ENCODE results near the gene TMEM86B. TPM values are rescaled to one million over a fixed set of nuclear protein-coding genes. Genes with fewer than 3 reads are reported as not detected.

TMEM86B gene
- polyA plus RNA-seq, 1 donor = 69.0 TPM

DNA sequence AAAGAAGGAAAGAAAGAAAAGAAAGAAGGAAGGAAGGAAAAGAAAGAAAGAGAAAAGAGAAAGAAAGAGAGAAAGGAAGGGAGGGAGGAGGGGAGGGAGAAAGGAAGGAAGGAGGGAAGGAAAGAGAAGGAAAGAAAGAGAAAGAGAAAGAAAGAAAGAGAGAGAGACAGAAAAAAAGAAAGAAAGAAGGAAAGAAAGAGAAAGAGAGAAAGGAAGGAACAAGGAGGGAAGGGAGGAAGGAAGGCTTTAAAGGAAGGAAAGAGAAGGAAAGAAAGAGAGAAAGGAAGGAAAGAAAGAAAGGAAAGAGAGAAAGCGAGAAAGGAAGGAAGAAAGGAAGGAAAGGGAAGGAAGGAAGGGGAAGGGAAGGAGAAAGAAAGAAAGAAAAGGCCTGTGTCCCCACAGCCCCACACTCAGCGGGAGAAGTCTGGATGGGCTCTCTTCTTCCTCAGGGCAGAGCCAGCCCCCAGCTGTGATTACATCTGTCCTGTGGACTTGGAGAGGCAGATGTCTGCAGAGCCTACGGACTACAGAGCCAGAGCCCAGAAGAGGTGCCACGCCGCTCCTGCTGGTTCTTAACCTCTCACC lies 28.9 kb downstream of the TMEM86B start:
- no peak for DNase-seq
- Histone ChIP-seq H3K27me3 (ENCODE audit: control insufficient read depth, insufficient read depth, low read length) (no peaks in the 10 kb centered on the region), H3K4me3 (ENCODE audit: low read length) (no peak overlapping the region), H3K9me3 (ENCODE audit: control insufficient read depth, low read depth, low read length) (no peaks in the 10 kb centered on the region), H3K4me1 (ENCODE audit: control insufficient read depth, insufficient read depth, low read length) (no peaks in the 10 kb centered on the region), H3K36me3 (ENCODE audit: control insufficient read depth, insufficient read depth, low read length) (peaks cover 58% of the 10 kb centered on the region), H3K27ac (ENCODE audit: low read length) (no peak overlapping the region)
- 100% methylated on average over 1 of the region's 5 CpGs for WGBS (ENCODE audit: insufficient coverage, low lambda C conversion rate)

DNA sequence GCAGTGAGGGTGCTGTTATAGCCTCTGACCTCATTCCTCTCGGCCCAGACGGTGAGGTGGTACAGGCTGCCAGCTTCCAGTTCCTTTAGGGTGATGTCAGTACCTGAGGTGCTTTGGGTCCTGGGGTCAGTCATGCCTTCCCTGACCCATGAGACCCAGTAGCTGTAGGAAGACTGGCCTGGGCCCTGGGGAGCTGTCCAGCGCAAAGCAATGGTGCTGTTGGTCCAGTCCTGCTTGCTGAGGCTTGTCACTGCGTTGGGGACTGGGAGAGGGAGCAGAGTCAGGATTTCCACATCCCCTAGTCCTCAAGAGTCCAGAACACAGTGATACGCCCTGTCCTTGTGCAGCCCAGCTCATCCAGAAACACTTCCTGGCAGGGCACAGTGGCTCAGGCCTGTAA lies 29.9 kb downstream of the TMEM86B start:
- H3K36me3 ChIP-seq (ENCODE audit: control insufficient read depth, insufficient read depth, low read length) = peaks cover 57% of the 10 kb centered on the region
- no peak for DNase-seq
- no peaks in the 10 kb centered on the region for H3K9me3 ChIP-seq (ENCODE audit: control insufficient read depth, low read depth, low read length)
- no peak overlapping the region for H3K4me3 ChIP-seq (ENCODE audit: low read length)
- H3K27me3 ChIP-seq (ENCODE audit: control insufficient read depth, insufficient read depth, low read length) = no peaks in the 10 kb centered on the region
- H3K4me1 ChIP-seq (ENCODE audit: control insufficient read depth, insufficient read depth, low read length) = no peaks in the 10 kb centered on the region
- H3K27ac ChIP-seq (ENCODE audit: low read length) = no peak overlapping the region
- WGBS (ENCODE audit: insufficient coverage, low lambda C conversion rate) = no CpG with 5 or more reads among the region's 5 CpGs

DNA sequence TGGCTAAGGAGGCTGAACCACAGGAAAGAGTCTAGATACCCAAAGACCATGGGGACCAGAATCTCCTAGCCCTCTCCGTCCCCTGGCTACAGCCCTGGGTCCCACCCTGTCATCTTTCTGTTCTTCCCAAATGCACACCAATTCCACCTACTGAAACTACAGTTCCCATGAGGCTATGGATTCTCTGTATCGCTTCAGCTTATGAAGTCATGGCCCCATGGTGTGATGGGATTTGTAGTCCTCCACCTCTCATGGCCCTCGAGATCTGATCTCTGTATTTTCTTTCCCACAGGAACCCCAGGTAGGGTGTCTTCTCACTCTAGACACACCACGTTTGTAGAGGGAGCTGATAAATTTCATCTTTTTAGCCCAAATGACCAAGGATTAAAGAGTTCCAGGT lies 31.0 kb downstream of the TMEM86B start:
- no peaks in the 10 kb centered on the region for H3K4me1 ChIP-seq (ENCODE audit: control insufficient read depth, insufficient read depth, low read length)
- no peak overlapping the region for H3K27ac ChIP-seq (ENCODE audit: low read length)
- no peak overlapping the region for H3K4me3 ChIP-seq (ENCODE audit: low read length)
- H3K36me3 ChIP-seq (ENCODE audit: control insufficient read depth, insufficient read depth, low read length) = peaks cover 58% of the 10 kb centered on the region
- H3K9me3 ChIP-seq (ENCODE audit: control insufficient read depth, low read depth, low read length) = no peaks in the 10 kb centered on the region
- H3K27me3 ChIP-seq (ENCODE audit: control insufficient read depth, insufficient read depth, low read length) = no peaks in the 10 kb centered on the region
- no peak for DNase-seq
- WGBS (ENCODE audit: insufficient coverage, low lambda C conversion rate) = no CpG with 5 or more reads among the region's 4 CpGs

DNA sequence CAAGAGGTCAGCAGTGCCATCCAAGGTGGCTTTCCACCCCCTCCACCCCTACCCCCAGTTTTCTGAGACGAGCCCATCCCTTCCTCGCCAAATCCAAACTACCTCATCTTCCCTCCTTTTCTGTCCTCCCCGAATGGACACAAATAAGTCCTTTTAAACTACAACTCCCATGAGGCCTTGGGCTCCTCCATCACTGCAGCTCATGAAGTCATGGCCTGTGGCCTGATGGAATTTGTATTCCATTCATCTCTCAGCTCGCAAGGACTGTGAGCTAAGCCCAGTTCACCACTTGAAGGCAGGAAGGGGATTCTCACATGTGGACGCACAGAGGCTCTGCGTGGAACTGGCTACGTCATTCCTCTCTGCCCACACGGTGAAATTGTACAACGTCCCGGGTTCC lies 31.8 kb downstream of the TMEM86B start:
- Histone ChIP-seq H3K4me1 (ENCODE audit: control insufficient read depth, insufficient read depth, low read length) (no peaks in the 10 kb centered on the region), H3K27ac (ENCODE audit: low read length) (no peak overlapping the region), H3K9me3 (ENCODE audit: control insufficient read depth, low read depth, low read length) (no peaks in the 10 kb centered on the region), H3K27me3 (ENCODE audit: control insufficient read depth, insufficient read depth, low read length) (no peaks in the 10 kb centered on the region), H3K36me3 (ENCODE audit: control insufficient read depth, insufficient read depth, low read length) (peaks cover 55% of the 10 kb centered on the region), H3K4me3 (ENCODE audit: low read length) (no peak overlapping the region)
- DNase-seq = no peak
- WGBS (ENCODE audit: insufficient coverage, low lambda C conversion rate) = no CpG with 5 or more reads among the region's 10 CpGs

DNA sequence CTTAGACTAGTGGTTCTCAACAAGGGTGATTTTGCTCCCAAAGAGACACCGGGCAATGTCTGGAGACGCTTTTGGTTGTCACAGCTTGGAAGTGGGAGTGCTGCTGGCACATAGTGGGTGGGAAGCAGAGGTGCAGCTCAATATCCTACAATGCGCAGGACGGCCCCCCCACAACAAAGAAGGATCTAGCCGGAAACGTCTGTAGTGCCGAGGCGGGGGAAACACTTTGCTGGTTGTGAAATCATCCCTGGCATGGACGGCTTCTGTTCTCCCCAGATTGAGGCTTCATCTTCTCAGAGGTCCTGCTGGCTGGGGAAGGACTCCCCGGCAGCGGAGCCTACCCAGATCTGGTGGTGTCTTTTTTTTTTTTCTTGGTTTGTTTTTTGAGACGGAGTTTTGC lies 35.1 kb downstream of the TMEM86B start:
- peaks cover 36% of the 10 kb centered on the region for H3K36me3 ChIP-seq (ENCODE audit: control insufficient read depth, insufficient read depth, low read length)
- H3K4me3 ChIP-seq (ENCODE audit: low read length) = no peak overlapping the region
- DNase-seq = no peak
- H3K27me3 ChIP-seq (ENCODE audit: control insufficient read depth, insufficient read depth, low read length) = no peaks in the 10 kb centered on the region
- no peaks in the 10 kb centered on the region for H3K9me3 ChIP-seq (ENCODE audit: control insufficient read depth, low read depth, low read length)
- no peak overlapping the region for H3K27ac ChIP-seq (ENCODE audit: low read length)
- no CpG with 5 or more reads among the region's 12 CpGs for WGBS (ENCODE audit: insufficient coverage, low lambda C conversion rate)
- no peaks in the 10 kb centered on the region for H3K4me1 ChIP-seq (ENCODE audit: control insufficient read depth, insufficient read depth, low read length)

DNA sequence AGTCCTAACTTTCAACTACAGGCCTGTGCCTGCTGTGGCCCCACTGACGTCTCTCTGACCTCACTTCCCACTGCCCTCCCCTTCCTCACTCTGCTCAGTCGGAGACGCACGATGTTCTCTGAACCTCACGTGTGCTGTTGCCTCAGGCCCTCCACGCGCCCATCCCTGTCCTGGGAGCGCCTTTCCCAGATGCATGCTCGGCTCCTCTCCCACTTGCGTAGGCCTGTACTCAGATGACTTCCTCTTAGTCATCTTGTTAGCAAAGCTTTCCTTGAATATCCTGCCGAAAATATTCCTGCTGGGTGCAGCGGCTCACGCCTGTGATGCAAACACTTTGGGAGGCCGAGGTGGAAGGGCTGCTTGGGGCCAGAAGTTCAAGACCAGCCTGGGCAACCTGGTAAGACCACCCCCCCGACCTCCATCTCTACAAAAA lies 39.1 kb downstream of the TMEM86B start:
- DNase-seq = no peak
- peaks cover 16% of the 10 kb centered on the region for H3K36me3 ChIP-seq (ENCODE audit: control insufficient read depth, insufficient read depth, low read length)
- no peak overlapping the region for H3K4me3 ChIP-seq (ENCODE audit: low read length)
- no peaks in the 10 kb centered on the region for H3K4me1 ChIP-seq (ENCODE audit: control insufficient read depth, insufficient read depth, low read length)
- no peaks in the 10 kb centered on the region for H3K9me3 ChIP-seq (ENCODE audit: control insufficient read depth, low read depth, low read length)
- no peak overlapping the region for H3K27ac ChIP-seq (ENCODE audit: low read length)
- WGBS (ENCODE audit: insufficient coverage, low lambda C conversion rate) = no CpG with 5 or more reads among the region's 15 CpGs
- no peaks in the 10 kb centered on the region for H3K27me3 ChIP-seq (ENCODE audit: control insufficient read depth, insufficient read depth, low read length)

- Histone ChIP-seq H3K27me3 (ENCODE audit: control insufficient read depth, insufficient read depth, low read length) (no peaks in the 10 kb centered on the region), H3K4me3 (ENCODE audit: low read length) (no peak overlapping the region), H3K36me3 (ENCODE audit: control insufficient read depth, insufficient read depth, low read length) (peaks cover 11% of the 10 kb centered on the region), H3K9me3 (ENCODE audit: control insufficient read depth, low read depth, low read length) (no peaks in the 10 kb centered on the region), H3K27ac (ENCODE audit: low read length) (no peak overlapping the region), H3K4me1 (ENCODE audit: control insufficient read depth, insufficient read depth, low read length) (no peaks in the 10 kb centered on the region)
- DNase-seq = no peak
- WGBS (ENCODE audit: insufficient coverage, low lambda C conversion rate) = 93% methylated on average over 3 of the region's 8 CpGs
Observed at GRCh38 chr19:55188625-55189024, 39.9 kb downstream of the TMEM86B start.

GRCh38 chr19:55186080-55186479 lies 42.5 kb downstream of the TMEM86B start:
- H3K4me3 ChIP-seq (ENCODE audit: low read length) = no peak overlapping the region
- H3K27me3 ChIP-seq (ENCODE audit: control insufficient read depth, insufficient read depth, low read length) = peaks cover 3% of the 10 kb centered on the region
- H3K9me3 ChIP-seq (ENCODE audit: control insufficient read depth, low read depth, low read length) = no peaks in the 10 kb centered on the region
- H3K36me3 ChIP-seq (ENCODE audit: control insufficient read depth, insufficient read depth, low read length) = peaks cover 10% of the 10 kb centered on the region
- DNase-seq = no peak
- no CpG with 5 or more reads among the region's 12 CpGs for WGBS (ENCODE audit: insufficient coverage, low lambda C conversion rate)
- no peaks in the 10 kb centered on the region for H3K4me1 ChIP-seq (ENCODE audit: control insufficient read depth, insufficient read depth, low read length)
- H3K27ac ChIP-seq (ENCODE audit: low read length) = no peak overlapping the region

DNA sequence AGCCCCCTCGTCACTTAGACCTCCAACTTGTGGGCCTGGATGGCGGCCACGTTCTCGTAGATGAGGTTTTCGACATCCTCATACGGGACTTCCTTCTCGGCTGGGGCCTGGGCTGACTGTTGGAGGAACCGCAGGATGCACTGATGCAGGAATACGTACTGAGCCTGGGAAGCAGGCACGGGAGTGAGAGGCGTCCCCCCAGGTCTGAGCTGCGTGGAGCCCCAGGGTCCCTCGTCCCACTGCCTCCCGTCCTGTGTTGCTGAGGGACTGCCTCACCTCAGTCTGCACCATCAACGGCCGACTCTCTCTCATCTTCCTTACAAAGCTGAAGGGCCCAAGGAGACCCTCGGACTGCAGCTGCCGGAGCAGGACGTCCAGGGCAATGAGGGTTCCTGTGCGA lies 46.8 kb downstream of the TMEM86B start:
- no CpG with 5 or more reads among the region's 20 CpGs for WGBS (ENCODE audit: insufficient coverage, low lambda C conversion rate)
- Histone ChIP-seq H3K27me3 (ENCODE audit: control insufficient read depth, insufficient read depth, low read length) (peaks cover 45% of the 10 kb centered on the region), H3K4me3 (ENCODE audit: low read length) (no peak overlapping the region), H3K9me3 (ENCODE audit: control insufficient read depth, low read depth, low read length) (peaks cover 10% of the 10 kb centered on the region), H3K27ac (ENCODE audit: low read length) (no peak overlapping the region), H3K4me1 (ENCODE audit: control insufficient read depth, insufficient read depth, low read length) (peaks cover 12% of the 10 kb centered on the region), H3K36me3 (ENCODE audit: control insufficient read depth, insufficient read depth, low read length) (peaks cover 11% of the 10 kb centered on the region)
- no peak for DNase-seq

- Histone ChIP-seq H3K4me1 (ENCODE audit: control insufficient read depth, insufficient read depth, low read length) (peaks cover 12% of the 10 kb centered on the region), H3K36me3 (ENCODE audit: control insufficient read depth, insufficient read depth, low read length) (peaks cover 9% of the 10 kb centered on the region), H3K4me3 (ENCODE audit: low read length) (peak within 1 kb of the TSS; percentile 30), H3K27me3 (ENCODE audit: control insufficient read depth, insufficient read depth, low read length) (peaks cover 64% of the 10 kb centered on the region), H3K9me3 (ENCODE audit: control insufficient read depth, low read depth, low read length) (peaks cover 14% of the 10 kb centered on the region), H3K27ac (ENCODE audit: low read length) (peak within 1 kb of the TSS; percentile 28)
- WGBS (ENCODE audit: insufficient coverage, low lambda C conversion rate) = 20% methylated on average over 1 of the region's 68 CpGs
- DNase-seq = peak in 1 of 2 donors; percentile 50
Observed at GRCh38 chr19:55179606-55180484, 48.7 kb downstream of the TMEM86B start, which contains the start of gene SYT5. Gene SYT5, minus strand, starts transcription at chr19:55180289. Its CDS starts 1,248 bp downstream, at chr19:55179041.
